ENCODE data around the gene BAIAP3.
A peak's percentile ranks its signal among the peaks of the same experiment; 100 is the strongest.

BAIAP3 gene

GRCh38 chr16:1332618-1333148, 762 bp upstream of the BAIAP3 start:
- DNase-seq, result no peak

GRCh38 chr16:1333854-1334700, 632 bp downstream of the BAIAP3 start:
- peak in 1 of 56 donors; percentile 39 for DNase-seq

- DNase-seq, result no peak
Measured at GRCh38 chr16:1334739-1335138, 1.3 kb downstream of the BAIAP3 start.

GRCh38 chr16:1335211-1335971, 1.9 kb downstream of the BAIAP3 start:
- DNase-seq, result peak in 19 of 56 donors; percentile 5 to 60 (median 40)

- DNase-seq, result peak in 29 of 56 donors; percentile 12 to 73 (median 33)
Measured at GRCh38 chr16:1335996-1336395, 2.6 kb downstream of the BAIAP3 start.

- no peak for DNase-seq
Measured at GRCh38 chr16:1336619-1337018, 3.2 kb downstream of the BAIAP3 start.

- DNase-seq, result peak in 1 of 56 donors; percentile 19
Measured at GRCh38 chr16:1337486-1337885, 4.0 kb downstream of the BAIAP3 start.

- DNase-seq, result no peak
Measured at GRCh38 chr16:1338119-1338730, 4.8 kb downstream of the BAIAP3 start.

GRCh38 chr16:1338855-1339675, 5.6 kb downstream of the BAIAP3 start:
- no peak for DNase-seq

GRCh38 chr16:1340730-1341494, 7.5 kb downstream of the BAIAP3 start:
- DNase-seq, result no peak

- no peak for DNase-seq
Measured at GRCh38 chr16:1341495-1342420, 8.3 kb downstream of the BAIAP3 start.

GRCh38 chr16:1342526-1343427, 9.3 kb downstream of the BAIAP3 start:
- peak in 54 of 56 donors; percentile 9 to 97 (median 64) for DNase-seq

GRCh38 chr16:1343428-1344242, 10.2 kb downstream of the BAIAP3 start:
- DNase-seq, result no peak

GRCh38 chr16:1344499-1344898, 11.1 kb downstream of the BAIAP3 start:
- no peak for DNase-seq

- DNase-seq, result no peak
Measured at GRCh38 chr16:1345087-1345486, 11.6 kb downstream of the BAIAP3 start.

GRCh38 chr16:1345651-1346421, 12.4 kb downstream of the BAIAP3 start:
- no peak for DNase-seq
